SK-N-MC (cell line): Measurements from ENCODE around the gene DERL2.
A peak's percentile ranks its signal among the peaks of the same experiment; 100 is the strongest.
"Not testable (repeated sequence)": the region's sequence is repeated elsewhere in the genome, so short reads cannot be mapped to it uniquely, and the experiment has no call there.

ENCODE experiments used
- DNase-seq: peaks from one replicate; pipeline ENCODE4 v3.0.0-alpha.2; 2011; ENCODE audit warnings: low read depth, low spot score
- H3K27ac ChIP-seq: fragments of 200-600 bp; sonication (generic); 2 replicates; pipeline ENCODE4 v1.5.1; 2016; ENCODE audit warnings: mixed run types
- H3K36me3 ChIP-seq: fragments of 200-600 bp; sonication (generic); 2 replicates; pipeline ENCODE4 v1.6.1; 2017; ENCODE audit warnings: antibody characterized with exemption, low read length, mixed read lengths; ENCODE audit not compliant: insufficient read depth
- H3K4me3 ChIP-seq: fragments of 200-600 bp; sonication (generic); 2 replicates; pipeline ENCODE4 v1.5.1; 2016
- H3K9ac ChIP-seq: fragments of 200-600 bp; sonication (generic); 2 replicates; pipeline ENCODE4 v1.8.0; 2017; ENCODE audit warnings: mixed run types, mixed read lengths; ENCODE audit not compliant: insufficient read length
- H3K9me3 ChIP-seq: fragments of 200-600 bp; sonication (generic); 2 replicates; pipeline ENCODE4 v1.6.1; 2017; ENCODE audit warnings: low read depth, mild to moderate bottlenecking, antibody characterized with exemption, low read length, moderate library complexity, mixed read lengths
- EZH2 ChIP-seq: fragments of 200-600 bp; sonication (generic); IDR thresholded peaks from one replicate; pipeline ENCODE4 v1.6.1; 2017; ENCODE audit warnings: antibody characterized with exemption
- FOXP2 ChIP-seq: optimal IDR thresholded peaks from 2 replicates; pipeline ENCODE3; 2011; ENCODE audit warnings: mild to moderate bottlenecking, moderate library complexity; ENCODE audit not compliant: insufficient read depth; ENCODE audit errors: extremely low read length, control extremely low read depth
- POLR2AphosphoS5 ChIP-seq: IDR thresholded peaks from 2 replicates; pipeline ENCODE4 v1.6.1; 2012; ENCODE audit warnings: mild to moderate bottlenecking, low read depth, low read length, borderline replicate concordance

The DERL2 gene

DNA sequence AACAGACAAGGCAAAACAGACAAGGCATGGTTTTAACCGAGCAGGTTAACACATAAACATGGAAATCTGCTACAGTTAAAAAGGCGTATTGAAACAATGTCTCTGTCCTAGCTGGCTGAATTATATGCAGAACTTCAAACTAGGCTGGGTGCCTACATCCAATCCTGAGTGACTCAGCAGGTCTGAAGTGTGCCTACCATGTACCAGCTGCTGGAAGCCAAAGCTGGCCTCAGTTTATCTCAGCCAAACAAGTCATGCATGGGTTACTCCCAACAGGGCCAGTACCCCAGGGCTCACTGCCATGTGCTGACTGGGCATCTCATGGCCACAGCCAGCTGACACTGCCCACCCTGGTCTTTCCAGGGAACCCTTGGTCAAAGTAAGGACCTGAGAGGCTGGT lies 51.0 kb downstream of the DERL2 start:
- Histone ChIP-seq H3K4me3 (no peak overlapping the region), H3K9ac (no peak overlapping the region), H3K36me3 (peaks cover 78% of the 10 kb centered on the region), H3K9me3 (no peaks in the 10 kb centered on the region), H3K27ac (peak overlapping the region; percentile 70)
- TF ChIP-seq POLR2AphosphoS5: no peak
- TF ChIP-seq FOXP2: no peak
- TF ChIP-seq EZH2: no peak
- no peak for DNase-seq

DNA sequence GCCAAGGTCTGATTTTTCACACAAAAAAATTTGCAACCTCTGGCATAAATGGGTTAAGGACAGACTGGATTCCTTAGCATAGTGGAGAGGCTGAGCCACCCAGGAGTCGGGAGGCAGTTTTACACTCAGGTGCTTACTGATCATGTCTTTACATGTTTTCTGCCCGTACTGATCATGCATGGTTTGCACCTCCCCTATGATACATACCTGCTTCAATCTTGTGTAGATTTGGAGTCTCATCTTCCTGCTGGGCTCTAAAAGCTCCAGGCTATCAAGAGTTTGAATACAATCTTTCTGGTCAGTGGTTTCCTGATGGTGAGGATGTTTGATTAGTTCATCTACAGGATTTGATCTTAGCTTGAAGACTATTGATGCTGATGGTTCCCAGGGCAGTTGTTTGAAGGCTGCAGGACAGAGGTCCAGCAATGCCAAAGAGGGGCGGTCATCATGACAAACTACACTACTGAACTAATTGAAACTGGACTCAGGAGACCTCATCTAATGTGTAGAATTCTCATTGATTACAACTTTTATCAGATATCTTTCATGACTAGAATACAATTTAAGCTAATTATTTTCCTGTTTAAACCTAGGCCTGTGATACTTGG lies 53.9 kb downstream of the DERL2 start:
- DNase-seq: no peak
- Histone ChIP-seq H3K27ac (peak overlapping the region; percentile 4; the same call in 1 of the 2 replicates), H3K9ac (no peak overlapping the region), H3K4me3 (no peak overlapping the region), H3K9me3 (no peaks in the 10 kb centered on the region), H3K36me3 (peaks cover 90% of the 10 kb centered on the region)
- TF ChIP-seq POLR2AphosphoS5: no peak
- TF ChIP-seq FOXP2: no peak
- TF ChIP-seq EZH2: no peak

DNA sequence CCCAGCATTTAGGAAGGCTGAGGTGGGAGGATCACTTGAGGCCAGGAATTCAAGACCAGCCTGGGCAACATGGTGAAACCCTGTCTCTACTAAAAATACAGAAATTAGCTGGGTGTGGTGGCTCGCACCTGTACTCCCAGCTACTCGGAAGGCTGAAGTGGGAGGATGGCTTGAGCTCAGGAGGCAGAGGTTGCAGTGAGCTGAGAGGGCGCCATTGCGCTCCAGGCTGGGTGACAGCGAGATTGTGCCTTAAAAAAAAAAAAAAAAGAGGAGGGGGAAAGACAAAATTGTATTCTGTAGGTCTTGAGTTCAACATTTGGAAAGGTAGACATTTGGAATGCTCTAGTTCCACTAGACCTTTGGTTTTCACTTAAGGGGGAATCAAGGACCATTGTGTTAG lies 54.7 kb downstream of the DERL2 start:
- not testable (repeated sequence) for H3K4me3 ChIP-seq, H3K9ac ChIP-seq, DNase-seq, H3K27ac ChIP-seq, H3K9me3 ChIP-seq
- H3K36me3 ChIP-seq: peaks cover 89% of the 10 kb centered on the region

DNA sequence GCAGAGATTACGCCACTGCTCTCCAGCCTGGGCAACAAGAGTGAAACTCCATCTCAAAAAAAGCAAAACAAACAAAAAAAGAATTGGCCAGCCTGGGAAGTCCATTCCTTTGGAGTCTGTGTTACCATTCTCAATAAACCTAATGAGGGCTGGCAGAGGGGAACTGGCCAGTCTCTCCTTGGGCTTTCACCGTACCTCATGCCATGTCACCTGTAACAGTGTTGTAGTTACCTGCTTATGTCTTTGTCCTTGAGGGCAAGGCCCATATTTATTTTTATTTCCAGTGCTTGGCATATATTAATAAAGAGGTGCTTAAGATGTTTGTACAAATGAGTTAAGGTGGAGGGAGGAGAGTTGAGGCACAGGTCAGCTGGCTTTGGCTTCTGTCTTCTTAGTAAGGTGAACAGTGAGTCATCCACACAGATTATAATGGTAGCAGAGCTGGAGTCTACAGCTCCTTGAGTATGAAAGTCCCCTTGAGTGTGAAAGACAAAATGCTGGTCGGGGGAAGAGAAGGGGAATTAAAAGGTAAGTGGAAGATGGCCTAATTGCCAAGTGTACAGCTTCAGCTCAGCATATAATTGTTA lies 55.5 kb downstream of the DERL2 start:
- no peaks in the 10 kb centered on the region for H3K9me3 ChIP-seq
- no peak overlapping the region for H3K4me3 ChIP-seq
- TF ChIP-seq EZH2 (no peak), POLR2AphosphoS5 (no peak), FOXP2 (no peak)
- no peak overlapping the region for H3K27ac ChIP-seq
- no peak for DNase-seq
- peaks cover 90% of the 10 kb centered on the region for H3K36me3 ChIP-seq
- H3K9ac ChIP-seq: no peak overlapping the region

DNA sequence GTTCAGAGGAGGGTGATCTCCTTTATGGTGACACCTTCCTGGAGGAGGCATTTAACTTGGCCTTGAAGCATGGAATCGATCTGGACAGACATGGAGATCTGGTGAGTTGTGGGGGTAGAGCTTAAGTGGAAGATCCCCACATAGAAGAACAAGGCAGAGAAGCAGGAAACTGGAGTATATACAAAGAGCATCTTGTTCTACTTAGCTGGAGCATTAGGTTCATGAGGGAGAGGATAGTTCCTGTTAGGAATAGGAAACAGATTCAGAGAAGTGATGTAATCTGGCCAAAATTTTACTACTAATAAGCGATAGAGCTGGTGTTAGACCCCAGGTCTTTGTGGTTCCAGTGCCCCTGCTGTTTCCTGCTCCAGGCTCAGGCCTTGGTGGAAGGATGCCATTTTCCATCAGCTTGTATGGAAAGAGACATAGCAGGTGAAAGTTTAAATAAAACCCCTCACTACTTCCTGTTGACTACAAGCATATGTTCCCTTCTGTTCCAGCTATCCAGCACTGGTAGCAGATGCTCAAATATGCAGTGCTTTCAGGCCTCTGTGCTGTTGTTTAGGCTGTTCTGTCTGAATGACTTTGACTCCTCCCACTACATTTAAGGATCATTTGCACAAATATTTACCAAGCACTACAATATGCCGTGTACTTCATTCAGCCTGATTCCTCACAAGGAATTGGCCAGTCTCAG lies 56.6 kb downstream of the DERL2 start:
- Histone ChIP-seq H3K4me3 (no peak overlapping the region), H3K36me3 (peaks cover 92% of the 10 kb centered on the region), H3K9ac (no peak overlapping the region), H3K27ac (peak overlapping the region; percentile 48), H3K9me3 (no peaks in the 10 kb centered on the region)
- TF ChIP-seq FOXP2: no peak
- DNase-seq: no peak

DNA sequence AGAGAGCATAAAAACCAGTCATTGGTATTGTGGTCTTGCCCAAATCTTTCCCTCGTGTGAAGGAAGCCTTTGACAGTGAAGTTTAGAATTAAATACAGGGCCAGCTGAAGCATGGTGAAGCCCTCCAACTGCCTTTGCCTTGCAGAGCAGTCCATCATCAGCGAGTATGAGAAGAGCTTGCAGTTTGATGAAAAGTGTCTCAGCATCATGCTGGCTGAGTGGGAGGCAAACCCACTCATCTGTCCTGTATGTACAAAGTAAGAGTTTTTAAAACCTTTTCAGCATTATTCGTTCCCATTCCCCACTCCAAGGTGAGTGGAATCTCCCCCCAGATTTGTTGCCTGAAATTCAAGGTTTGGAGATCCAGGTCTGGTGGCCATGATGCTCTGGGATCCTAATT lies 60.2 kb downstream of the DERL2 start:
- no peak overlapping the region for H3K9ac ChIP-seq
- H3K9me3 ChIP-seq: no peaks in the 10 kb centered on the region
- no peak for TF ChIP-seq POLR2AphosphoS5
- no peak for TF ChIP-seq EZH2
- no peak for TF ChIP-seq FOXP2
- H3K36me3 ChIP-seq: peaks cover 88% of the 10 kb centered on the region
- H3K4me3 ChIP-seq: no peak overlapping the region
- no peak overlapping the region for H3K27ac ChIP-seq
- no peak for DNase-seq

DNA sequence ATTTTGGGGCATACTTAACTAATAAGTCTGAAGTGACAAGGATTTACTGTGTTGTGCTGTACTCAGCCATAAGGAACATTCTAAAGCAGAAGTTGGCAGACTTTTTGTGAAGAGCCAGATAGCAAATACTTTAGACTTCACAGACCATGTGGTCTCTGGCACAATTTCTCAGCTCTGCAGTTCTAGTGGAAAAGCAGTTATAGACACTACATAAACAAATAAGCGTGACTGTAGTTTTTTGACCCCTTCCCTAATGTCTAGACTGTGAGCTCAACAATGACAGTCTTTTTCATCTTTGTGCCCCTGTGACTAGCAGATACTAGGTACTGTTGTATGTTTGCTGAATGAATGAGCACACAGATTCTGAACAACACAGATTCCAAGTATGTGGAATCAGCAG lies 61.1 kb downstream of the DERL2 start:
- no peak overlapping the region for H3K4me3 ChIP-seq
- DNase-seq: no peak
- peaks cover 82% of the 10 kb centered on the region for H3K36me3 ChIP-seq
- no peak overlapping the region for H3K9ac ChIP-seq
- no peak for TF ChIP-seq FOXP2
- no peak for TF ChIP-seq POLR2AphosphoS5
- TF ChIP-seq EZH2: no peak
- no peaks in the 10 kb centered on the region for H3K9me3 ChIP-seq
- peak overlapping the region; percentile 40; the same call in 1 of the 2 replicates for H3K27ac ChIP-seq

DNA sequence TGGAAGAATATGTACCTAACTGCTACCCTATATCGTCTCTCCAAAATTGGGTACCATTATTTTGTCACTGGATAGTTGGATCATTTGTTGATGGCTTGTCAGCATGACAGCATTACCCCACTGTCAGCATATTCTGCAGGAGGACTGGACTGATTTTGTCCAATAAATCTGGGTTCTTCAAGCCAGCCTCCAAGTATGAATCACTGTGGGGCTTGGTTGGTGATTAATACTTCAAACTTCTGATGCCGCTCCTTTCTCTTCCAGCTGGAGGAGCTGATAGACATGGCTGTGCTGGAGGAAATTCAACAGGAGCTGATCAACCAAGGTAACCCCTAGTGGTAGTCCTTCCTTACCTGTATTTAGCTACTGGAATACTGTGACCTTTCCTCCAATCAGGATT lies 63.5 kb downstream of the DERL2 start:
- no peak overlapping the region for H3K9ac ChIP-seq
- no peak overlapping the region for H3K27ac ChIP-seq
- peaks cover 61% of the 10 kb centered on the region for H3K36me3 ChIP-seq
- no peaks in the 10 kb centered on the region for H3K9me3 ChIP-seq
- no peak overlapping the region for H3K4me3 ChIP-seq
- TF ChIP-seq POLR2AphosphoS5 (no peak), EZH2 (no peak), FOXP2 (no peak)
- DNase-seq: no peak
